Stimulated activated CD4-positive, alpha-beta T cell treated with anti-CD3 and anti-CD28 coated beads, TNF-alpha, amount 100 ng/mL, for 48 hours (primary cell): ENCODE results near the gene CLIC4.

Experiments
- DNase-seq, 3 donors: peaks; one replicate each; pipeline ENCODE4 v3.0.0-alpha.2; 2020; ENCODE audit warnings: low read depth in 3 of 3

Gene CLIC4

GRCh38 chr1:24858277-24858676 is 113.0 kb downstream of the CLIC4 start:
- no peak for DNase-seq

- no peak for DNase-seq
Measured at GRCh38 chr1:24859063-24860010, 114.1 kb downstream of the CLIC4 start.

GRCh38 chr1:24860841-24861240 is 115.6 kb downstream of the CLIC4 start:
- DNase-seq: no peak

- no peak for DNase-seq
Measured at GRCh38 chr1:24861821-24862727, 116.8 kb downstream of the CLIC4 start.

- DNase-seq: no peak
Measured at GRCh38 chr1:24862775-24863483, 117.7 kb downstream of the CLIC4 start.

- DNase-seq: no peak
Measured at GRCh38 chr1:24864370-24864777, 119.1 kb downstream of the CLIC4 start.

- DNase-seq: no peak
Measured at GRCh38 chr1:24865168-24865567, 119.9 kb downstream of the CLIC4 start.

- no peak for DNase-seq
Measured at GRCh38 chr1:24865587-24865986, 120.3 kb downstream of the CLIC4 start.

GRCh38 chr1:24866211-24867083 is 121.2 kb downstream of the CLIC4 start:
- DNase-seq: no peak

GRCh38 chr1:24867084-24867870 is 122.0 kb downstream of the CLIC4 start:
- no peak for DNase-seq

- DNase-seq: no peak
Measured at GRCh38 chr1:24868016-24868875, 123.0 kb downstream of the CLIC4 start.

GRCh38 chr1:24870551-24871195 is 125.4 kb downstream of the CLIC4 start:
- no peak for DNase-seq

GRCh38 chr1:24871306-24871901 is 126.2 kb downstream of the CLIC4 start:
- no peak for DNase-seq

GRCh38 chr1:24872061-24872850 is 127.0 kb downstream of the CLIC4 start:
- DNase-seq: no peak

GRCh38 chr1:24873148-24873547 is 127.9 kb downstream of the CLIC4 start:
- DNase-seq: no peak

- DNase-seq: no peak
Measured at GRCh38 chr1:24874056-24874455, 128.8 kb downstream of the CLIC4 start.

GRCh38 chr1:24874611-24875234 is 129.5 kb downstream of the CLIC4 start:
- DNase-seq: no peak
